Posterior cingulate gyrus (tissue), 11 donors: ENCODE results near the gene DNAL4.

Experiments used
- DNase-seq, 10 donors: peaks; one replicate each; pipeline versions ENCODE4 v3.0.0 to v3.0.0-alpha.2; 2020 to 2021; ENCODE audit warnings: mixed read lengths in 3 of 10
- intact Hi-C: fragments of 100-400 bp; cut with DNase I; formaldehyde crosslinking; loops from one replicate; pipeline ENCODE4 v1.15.1; 2023

Gene DNAL4

GRCh38 chr22:38745676-38746460, 48.1 kb downstream of the DNAL4 start:
- peak in 2 of 10 donors; percentile 15 to 75 for DNase-seq
- intact Hi-C loops: no loop called here

- intact Hi-C loops: no loop called here
- DNase-seq: peak in 2 of 10 donors; percentile 73 to 93
Observed at GRCh38 chr22:38744981-38745380, 49.0 kb downstream of the DNAL4 start.

- intact Hi-C loops: no loop called here
- DNase-seq: peak in 2 of 10 donors; percentile 45 to 78
Observed at GRCh38 chr22:38742176-38742942, 51.6 kb downstream of the DNAL4 start.

GRCh38 chr22:38741576-38741975, 52.4 kb downstream of the DNAL4 start:
- intact Hi-C loops: no loop called here
- peak in 2 of 10 donors; percentile 32 to 67 for DNase-seq

- intact Hi-C loops: no loop called here
- peak in 1 of 10 donors; percentile 77 for DNase-seq
Observed at GRCh38 chr22:38741166-38741565, 52.8 kb downstream of the DNAL4 start.

GRCh38 chr22:38740754-38741153, 53.2 kb downstream of the DNAL4 start:
- DNase-seq: peak in 2 of 10 donors; percentile 70 to 90
- intact Hi-C loops: no loop called here

GRCh38 chr22:38740116-38740723, 53.7 kb downstream of the DNAL4 start:
- DNase-seq: peak in 3 of 10 donors; percentile 37 to 93 (median 86)
- intact Hi-C loops: no loop called here

- peak in 2 of 10 donors; percentile 75 to 91 for DNase-seq
- intact Hi-C loops: no loop called here
Observed at GRCh38 chr22:38739300-38740055, 54.5 kb downstream of the DNAL4 start.

GRCh38 chr22:38738475-38739070, 55.4 kb downstream of the DNAL4 start:
- intact Hi-C loops: no loop called here
- DNase-seq: peak in 3 of 10 donors; percentile 23 to 78 (median 43)

GRCh38 chr22:38737302-38738060, 56.5 kb downstream of the DNAL4 start:
- peak in 4 of 10 donors; percentile 5 to 72 (median 47) for DNase-seq
- intact Hi-C loops: no loop called here

- intact Hi-C loops: no loop called here
- DNase-seq: peak in 4 of 10 donors; percentile 27 to 92 (median 42)
Observed at GRCh38 chr22:38736257-38736570, 57.7 kb downstream of the DNAL4 start.

GRCh38 chr22:38735465-38736256, 58.3 kb downstream of the DNAL4 start:
- DNase-seq: peak in 5 of 10 donors; percentile 40 to 88 (median 80)
- intact Hi-C loops: no loop called here

GRCh38 chr22:38735126-38735464, 58.8 kb downstream of the DNAL4 start:
- intact Hi-C loops: no loop called here
- DNase-seq: peak in 3 of 10 donors; percentile 8 to 74 (median 21)

GRCh38 chr22:38734421-38735100, 59.4 kb downstream of the DNAL4 start:
- peak in 4 of 10 donors; percentile 8 to 85 (median 50) for DNase-seq
- intact Hi-C loops: no loop called here

- intact Hi-C loops: no loop called here
- peak; percentile 66 to 98 (median 85) for DNase-seq
Observed at GRCh38 chr22:38733724-38734381, 60.1 kb downstream of the DNAL4 start.

- intact Hi-C loops: no loop called here
Observed at GRCh38 chr22:38733329-38733723, 60.6 kb downstream of the DNAL4 start.

GRCh38 chr22:38732251-38732815, 61.6 kb downstream of the DNAL4 start:
- intact Hi-C loops: no loop called here
- DNase-seq: peak in 3 of 10 donors; percentile 21 to 90 (median 77)

More at GRCh38 chr22:38733329-38733723, 60.6 kb downstream of the DNAL4 start:
- peak in 7 of 10 donors; percentile 49 to 95 (median 68) for DNase-seq
